Choroid plexus epithelial cell (primary cell): ENCODE data around the gene ADAMTS19.
A peak's percentile ranks its signal among the peaks of the same experiment; 100 is the strongest.
"Not testable (repeated sequence)": the region's sequence is repeated elsewhere in the genome, so short reads cannot be mapped to it uniquely, and the experiment has no call there.

Experiments
- DNase-seq: peaks from one replicate; pipeline ENCODE4 v3.0.0-alpha.2; 2010; ENCODE audit warnings: low read depth
- H3K4me3 ChIP-seq: 2 replicates; pipeline ENCODE4 v1.5.1; 2011; ENCODE audit warnings: low read depth, mild to moderate bottlenecking, control low read depth, low read length, moderate library complexity
- CTCF ChIP-seq: conservative IDR thresholded peaks from 2 replicates; pipeline ENCODE4 v1.5.1; 2011; ENCODE audit warnings: low read depth, mild to moderate bottlenecking, control low read depth, inconsistent platforms, low read length, moderate library complexity

Gene ADAMTS19

GRCh38 chr5:129619782-129620181 lies 159.7 kb downstream of the ADAMTS19 start:
- TF ChIP-seq CTCF, result no peak
- DNase-seq, result no peak
- H3K4me3 ChIP-seq, result no peak overlapping the region

GRCh38 chr5:129622531-129622930 lies 162.4 kb downstream of the ADAMTS19 start:
- DNase-seq, result no peak
- TF ChIP-seq CTCF, result no peak
- no peak overlapping the region for H3K4me3 ChIP-seq

GRCh38 chr5:129629575-129629974 lies 169.5 kb downstream of the ADAMTS19 start:
- no peak overlapping the region for H3K4me3 ChIP-seq
- no peak for DNase-seq
- TF ChIP-seq CTCF, result no peak

GRCh38 chr5:129630101-129630500 lies 170.0 kb downstream of the ADAMTS19 start:
- no peak for TF ChIP-seq CTCF
- H3K4me3 ChIP-seq, result no peak overlapping the region
- no peak for DNase-seq

- TF ChIP-seq CTCF, result no peak
- DNase-seq, result peak; percentile 33
- H3K4me3 ChIP-seq, result no peak overlapping the region
Observed at GRCh38 chr5:129631961-129632360, 171.9 kb downstream of the ADAMTS19 start.

DNA sequence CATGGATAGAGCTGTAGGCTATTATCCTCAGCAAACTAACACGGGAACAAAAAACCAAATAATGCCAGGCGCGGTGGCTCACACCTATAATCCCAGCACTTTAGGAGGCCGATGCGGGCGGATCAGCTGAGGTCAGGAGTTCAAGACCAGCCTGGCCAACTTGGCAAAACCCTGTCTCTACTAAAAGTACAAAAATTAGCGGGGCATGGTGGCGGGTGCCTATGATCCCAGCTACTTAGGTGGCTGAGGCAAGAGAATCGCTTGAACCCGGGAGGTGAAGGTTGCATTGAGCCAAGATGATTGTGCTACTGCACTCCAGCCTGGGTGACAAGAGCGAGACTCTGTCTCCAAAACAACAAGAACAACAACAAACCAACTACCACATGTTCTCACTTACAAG lies 177.4 kb downstream of the ADAMTS19 start:
- not testable (repeated sequence) for DNase-seq, H3K4me3 ChIP-seq

DNA sequence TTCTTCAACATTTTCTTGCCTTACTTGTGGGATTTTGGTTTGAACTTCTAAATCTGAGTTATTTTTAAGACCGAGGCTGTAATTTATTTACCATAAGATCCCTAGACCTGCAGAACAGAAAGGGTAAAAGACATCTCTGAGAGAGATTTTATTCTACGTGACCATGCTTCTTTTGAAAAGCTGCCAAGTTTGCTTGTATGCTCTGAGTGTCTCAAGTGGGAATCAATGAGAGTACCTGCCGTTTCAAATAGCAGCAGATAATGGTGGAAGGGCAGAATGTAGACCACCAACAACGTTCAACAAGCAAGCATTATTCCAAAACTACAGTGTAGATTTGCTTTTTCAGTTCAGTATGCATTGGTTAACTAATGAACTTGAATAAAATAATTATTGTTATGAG lies 179.2 kb downstream of the ADAMTS19 start:
- TF ChIP-seq CTCF, result no peak
- H3K4me3 ChIP-seq, result no peak overlapping the region
- no peak for DNase-seq
